Mesenchymal stem cell (in vitro differentiated cells and primary cell): ENCODE results near the gene NDUFB11.

Source experiments
- DNase-seq: peaks from one replicate; pipeline ENCODE4 v3.0.0-alpha.2; 2013
- H2AFZ ChIP-seq: one replicate; pipeline ENCODE4 v1.6.1; 2013; ENCODE audit warnings: low read depth, mild to moderate bottlenecking, control low read depth, inconsistent platforms, low read length, moderate library complexity
- H2AK5ac ChIP-seq: 2 replicates; pipeline ENCODE4 v1.6.1; 2013; ENCODE audit warnings: low read length, moderate library complexity, mild to moderate bottlenecking, inconsistent platforms; ENCODE audit not compliant: severe bottlenecking
- H2BK120ac ChIP-seq: one replicate; pipeline ENCODE4 v1.6.1; 2013; ENCODE audit warnings: low read depth, mild to moderate bottlenecking, inconsistent platforms, low read length, moderate library complexity
- H2BK12ac ChIP-seq, 2 experiments: one replicate each; pipeline ENCODE4 v1.6.1; 2013; ENCODE audit warnings: inconsistent platforms in 2 of 2, low read length in 2 of 2, mild to moderate bottlenecking in 2 of 2, moderate library complexity in 2 of 2, control low read depth in 1 of 2
- H2BK15ac ChIP-seq: one replicate; pipeline ENCODE4 v1.6.1; 2013; ENCODE audit warnings: mild to moderate bottlenecking, low read depth, inconsistent platforms; ENCODE audit not compliant: poor library complexity, severe bottlenecking
- H2BK5ac ChIP-seq: 2 replicates; pipeline ENCODE4 v1.6.1; 2013; ENCODE audit warnings: low read depth, mild to moderate bottlenecking, low read length, control low read depth, inconsistent platforms; ENCODE audit not compliant: poor library complexity, severe bottlenecking
- H3K14ac ChIP-seq, 2 experiments: one replicate each; pipeline ENCODE4 v1.6.1; 2013; ENCODE audit warnings: inconsistent platforms in 2 of 2, low read length in 2 of 2, control low read depth in 1 of 2, mild to moderate bottlenecking in 1 of 2, moderate library complexity in 1 of 2
- H3K18ac ChIP-seq, 2 experiments: one replicate each; pipeline ENCODE4 v1.6.1; 2013; ENCODE audit warnings: inconsistent platforms in 2 of 2, low read length in 2 of 2, control low read depth in 1 of 2, low read depth in 1 of 2, mild to moderate bottlenecking in 1 of 2
- H3K23ac ChIP-seq, 2 experiments: one replicate each; pipeline ENCODE4 v1.6.1; 2013; ENCODE audit warnings: inconsistent platforms in 2 of 2, low read length in 2 of 2, mild to moderate bottlenecking in 2 of 2, moderate library complexity in 2 of 2, control low read depth in 1 of 2
- H3K27ac ChIP-seq: 2 replicates; pipeline ENCODE4 v1.5.1; 2013; ENCODE audit warnings: mild to moderate bottlenecking, moderate library complexity, low read length, control low read depth, inconsistent platforms; ENCODE audit not compliant: poor library complexity, severe bottlenecking
- H3K27me3 ChIP-seq, 2 experiments: 2 replicates each; pipeline versions ENCODE4 v1.6.1 to v1.7.0; 2013; ENCODE audit warnings: low read length in 2 of 2, mild to moderate bottlenecking in 2 of 2, moderate library complexity in 2 of 2, control low read depth in 1 of 2, inconsistent platforms in 1 of 2; ENCODE audit not compliant: control insufficient read depth in 1 of 2, insufficient read depth in 1 of 2
- H3K36me3 ChIP-seq, 2 experiments: 2 replicates each; pipeline versions ENCODE4 v1.6.1 to v1.7.0; 2013; ENCODE audit warnings: low read length in 2 of 2, control low read depth in 1 of 2, inconsistent platforms in 1 of 2, low read depth in 1 of 2, mild to moderate bottlenecking in 1 of 2; ENCODE audit not compliant: insufficient read depth in 2 of 2, control insufficient read depth in 1 of 2
- H3K4ac ChIP-seq, 2 experiments: one replicate each; pipeline ENCODE4 v1.6.1; 2013; ENCODE audit warnings: inconsistent platforms in 2 of 2, low read length in 2 of 2, mild to moderate bottlenecking in 2 of 2, moderate library complexity in 2 of 2, control low read depth in 1 of 2, low read depth in 1 of 2
- H3K4me1 ChIP-seq: 2 replicates; pipeline ENCODE4 v1.6.1; 2013; ENCODE audit warnings: low read depth, low read length, control low read depth; ENCODE audit not compliant: control insufficient read depth, insufficient read depth
- H3K4me2 ChIP-seq: 2 replicates; pipeline ENCODE4 v1.6.1; 2013; ENCODE audit warnings: low read length, mild to moderate bottlenecking, inconsistent platforms; ENCODE audit not compliant: poor library complexity, severe bottlenecking
- H3K4me3 ChIP-seq, 2 experiments: 2 replicates each; pipeline versions ENCODE4 v1.5.1 to v1.7.0; 2013; ENCODE audit warnings: low read length in 2 of 2, mild to moderate bottlenecking in 2 of 2, control low read depth in 1 of 2, low read depth in 1 of 2; ENCODE audit not compliant: insufficient read depth in 1 of 2
- H3K79me1 ChIP-seq: replicated peaks from 2 replicates; pipeline ENCODE4 v1.6.1; 2013; ENCODE audit warnings: mild to moderate bottlenecking, control low read depth, low read length, inconsistent platforms; ENCODE audit not compliant: poor library complexity, severe bottlenecking
- H3K9ac ChIP-seq: 2 replicates; pipeline ENCODE4 v1.7.0; 2013; ENCODE audit warnings: mild to moderate bottlenecking, low read length, moderate library complexity
- H3K9me3 ChIP-seq: 2 replicates; pipeline ENCODE4 v1.7.0; 2013; ENCODE audit warnings: mild to moderate bottlenecking, low read length; ENCODE audit not compliant: control insufficient read depth
- H4K8ac ChIP-seq: one replicate; pipeline ENCODE4 v1.6.1; 2013; ENCODE audit warnings: inconsistent platforms, mild to moderate bottlenecking, low read length, moderate library complexity
- H4K91ac ChIP-seq: one replicate; pipeline ENCODE4 v1.6.1; 2013; ENCODE audit warnings: mild to moderate bottlenecking, low read length, inconsistent platforms
- WGBS: methylation state at CpG from one replicate; pipeline ENCODE4 v1.1.7; 2013; ENCODE audit warnings: mixed read lengths; 5-methylcytosine and 5-hydroxymethylcytosine counted together

NDUFB11 gene

DNA sequence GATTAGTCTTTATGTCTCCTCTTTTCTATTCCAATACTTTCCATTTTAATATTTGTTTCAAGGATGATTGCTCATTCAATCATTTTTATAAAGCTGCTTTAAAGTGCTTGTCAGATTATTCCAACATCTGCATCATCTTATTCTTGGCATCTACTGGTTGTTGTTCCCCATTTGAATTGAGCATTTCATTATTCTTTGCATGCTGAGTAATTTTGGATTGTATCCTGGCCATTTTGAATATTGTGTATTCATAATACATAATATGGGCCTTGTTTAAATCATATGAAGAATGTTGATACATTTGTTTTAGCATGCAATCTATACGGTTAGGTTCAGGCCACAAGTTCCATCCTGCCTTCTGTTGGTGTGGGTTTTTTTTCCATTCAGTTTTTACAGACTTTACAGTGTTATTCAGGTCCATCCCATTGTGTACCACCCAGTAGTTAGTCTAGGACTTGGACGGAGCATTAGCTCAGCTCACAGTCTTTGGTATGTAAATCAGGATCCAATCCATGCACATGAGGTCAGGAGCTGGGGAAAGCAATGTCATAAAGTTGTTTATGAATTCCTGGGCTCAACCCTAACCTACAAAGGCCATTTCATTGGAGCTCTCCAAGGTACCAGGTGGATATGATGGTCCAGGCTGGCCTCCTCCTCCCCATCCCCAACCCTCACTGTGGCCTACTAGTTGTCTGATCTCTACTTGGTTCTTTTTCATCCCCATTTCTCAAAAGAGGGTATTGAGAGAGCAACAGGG is 46.0 kb downstream of the NDUFB11 start:
- Histone ChIP-seq H2BK15ac (no peak overlapping the region), H4K91ac (no peak overlapping the region), H2BK120ac (no peak overlapping the region), H3K4me1 (no peaks in the 10 kb centered on the region), H3K4me2 (no peak overlapping the region), H3K9me3 (no peaks in the 10 kb centered on the region), H2AFZ (no peak overlapping the region), H3K27me3 (peaks cover 0 to 37% of the 10 kb centered on the region in 2 experiments), H3K4ac (no peak overlapping the region), H3K9ac (no peak overlapping the region), H3K79me1 (no peaks in the 10 kb centered on the region), H3K27ac (no peak overlapping the region), H3K18ac (no peak overlapping the region), H2AK5ac (no peak overlapping the region), H3K4me3 (no peak overlapping the region), H2BK12ac (no peak overlapping the region), H2BK5ac (no peak overlapping the region), H3K23ac (no peak overlapping the region), H3K36me3 (no peaks in the 10 kb centered on the region), H3K14ac (no peak overlapping the region), H4K8ac (no peak overlapping the region)
- no peak for DNase-seq
- 80% methylated on average over 1 of the region's 2 CpGs for WGBS

DNA sequence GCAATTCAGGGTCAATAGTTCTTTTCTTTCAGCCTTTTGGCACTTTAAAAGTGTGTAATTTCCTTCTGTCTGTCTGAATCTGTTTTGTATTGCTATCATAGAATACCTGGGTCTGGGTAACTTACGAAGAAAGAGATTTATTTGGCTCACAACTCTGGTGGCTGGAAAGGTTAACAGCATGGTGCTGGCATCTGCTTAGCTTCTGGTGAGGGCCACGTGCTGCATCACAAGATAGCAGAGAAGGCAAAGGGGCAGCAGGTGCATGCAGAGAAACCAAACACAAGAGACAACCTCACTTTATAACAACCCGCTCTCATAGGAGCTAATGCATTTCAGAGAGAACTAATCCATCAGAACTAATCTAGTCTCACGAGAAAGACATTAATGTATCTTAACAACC is 47.5 kb downstream of the NDUFB11 start:
- Histone ChIP-seq H2BK12ac (no peak overlapping the region), H3K79me1 (no peaks in the 10 kb centered on the region), H3K4me1 (no peaks in the 10 kb centered on the region), H3K18ac (no peak overlapping the region), H2BK5ac (no peak overlapping the region), H3K4me2 (no peak overlapping the region), H2AFZ (no peak overlapping the region), H3K14ac (no peak overlapping the region), H3K9ac (no peak overlapping the region), H2AK5ac (no peak overlapping the region), H4K91ac (no peak overlapping the region), H3K27me3 (peaks cover 0 to 48% of the 10 kb centered on the region in 2 experiments), H4K8ac (no peak overlapping the region), H3K9me3 (no peaks in the 10 kb centered on the region), H3K23ac (no peak overlapping the region), H2BK120ac (no peak overlapping the region), H3K27ac (no peak overlapping the region), H3K36me3 (no peaks in the 10 kb centered on the region), H3K4ac (no peak overlapping the region), H3K4me3 (no peak overlapping the region), H2BK15ac (no peak overlapping the region)
- no peak for DNase-seq
- WGBS = 87% methylated on average over 3 of the region's 4 CpGs

DNA sequence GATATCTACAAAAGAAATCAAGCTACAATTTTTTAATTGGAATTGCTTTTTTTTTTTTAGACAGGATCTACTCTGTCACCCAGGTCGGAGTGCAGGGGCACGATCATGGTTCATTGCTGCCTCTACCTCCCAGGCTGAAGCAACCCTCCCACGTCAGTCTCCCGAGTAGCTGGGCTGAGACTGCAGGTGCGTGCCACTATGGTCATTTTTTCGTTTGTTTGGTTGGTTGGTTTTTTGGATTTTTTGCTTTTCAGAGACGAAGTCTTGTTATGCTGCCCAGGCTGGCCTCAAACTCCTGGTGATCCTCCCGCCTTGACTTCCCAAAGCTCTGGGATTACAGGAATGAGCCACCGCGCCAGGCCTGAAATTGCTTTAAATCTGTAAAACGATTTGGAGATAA is 50.6 kb downstream of the NDUFB11 start:
- Histone ChIP-seq H2AK5ac (no peak overlapping the region), H4K91ac (no peak overlapping the region), H3K4ac (no peak overlapping the region), H3K27ac (no peak overlapping the region), H2BK120ac (no peak overlapping the region), H3K4me2 (no peak overlapping the region), H3K18ac (no peak overlapping the region), H3K9ac (no peak overlapping the region), H2BK5ac (no peak overlapping the region), H4K8ac (no peak overlapping the region), H3K9me3 (no peaks in the 10 kb centered on the region), H3K36me3 (no peaks in the 10 kb centered on the region), H3K14ac (no peak overlapping the region), H2BK15ac (no peak overlapping the region), H3K27me3 (peaks cover 0 to 44% of the 10 kb centered on the region in 2 experiments), H2BK12ac (no peak overlapping the region), H3K23ac (no peak overlapping the region), H3K4me3 (no peak overlapping the region), H3K4me1 (no peaks in the 10 kb centered on the region), H2AFZ (no peak overlapping the region), H3K79me1 (no peaks in the 10 kb centered on the region)
- 79% methylated on average over 8 of the region's 11 CpGs for WGBS
- no peak for DNase-seq

DNA sequence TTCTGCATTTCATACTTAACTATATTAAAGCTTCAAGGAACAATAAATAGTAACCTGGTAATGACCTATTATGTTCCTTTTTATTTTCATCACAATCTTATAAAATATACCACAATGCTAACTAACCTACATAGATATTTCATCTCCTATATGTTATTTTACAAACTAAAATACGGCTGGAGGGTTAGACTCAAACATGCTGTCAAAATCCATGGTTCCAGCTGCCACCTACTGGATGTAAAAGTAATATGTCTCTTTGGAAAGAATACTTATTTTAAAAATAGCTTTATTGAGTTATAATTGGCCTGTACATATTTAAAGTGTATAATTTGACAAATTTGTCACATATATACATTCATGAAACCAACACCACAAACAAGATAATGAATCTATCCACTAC is 51.3 kb downstream of the NDUFB11 start:
- Histone ChIP-seq H3K9ac (no peak overlapping the region), H3K36me3 (no peaks in the 10 kb centered on the region), H4K91ac (no peak overlapping the region), H3K4me3 (no peak overlapping the region), H3K4me2 (no peak overlapping the region), H3K4ac (no peak overlapping the region), H3K9me3 (no peaks in the 10 kb centered on the region), H2BK15ac (no peak overlapping the region), H3K23ac (no peak overlapping the region), H4K8ac (no peak overlapping the region), H3K27me3 (peaks cover 0 to 45% of the 10 kb centered on the region in 2 experiments), H2BK120ac (no peak overlapping the region), H2AK5ac (no peak overlapping the region), H3K14ac (no peak overlapping the region), H3K27ac (no peak overlapping the region), H3K4me1 (no peaks in the 10 kb centered on the region), H3K79me1 (no peaks in the 10 kb centered on the region), H3K18ac (no peak overlapping the region), H2AFZ (no peak overlapping the region), H2BK5ac (no peak overlapping the region), H2BK12ac (no peak overlapping the region)
- DNase-seq = peak; percentile 22
- WGBS = no CpG with 5 or more reads among the region's 1 CpG
